ENCODE measurements around the gene DUSP15.

DUSP15 gene

DNA sequence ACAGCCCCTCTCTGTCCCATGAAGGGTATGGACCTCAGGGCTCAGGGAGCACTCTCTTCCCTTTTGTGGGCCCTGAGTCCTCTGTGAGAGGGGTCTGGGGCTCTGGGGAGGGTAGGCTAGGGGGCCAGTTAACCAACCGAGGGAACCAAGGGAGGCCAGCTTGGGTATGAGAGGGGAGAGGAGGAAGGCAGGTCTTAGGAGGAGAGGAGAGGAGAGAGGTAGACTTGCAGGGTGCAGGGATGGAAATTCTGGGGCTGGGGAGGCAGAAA, 720 bp downstream of the DUSP15 start:
- no peaks in the 10 kb centered on the region for H3F3A ChIP-seq (ENCODE audit: low read depth)
- H3K36me3 ChIP-seq (ENCODE audit: insufficient read depth, low read length), result no peaks in the 10 kb centered on the region
- H3K9ac ChIP-seq (ENCODE audit: low read depth, low read length, poor library complexity, severe bottlenecking), result no peak overlapping the region
- H3K27me3 ChIP-seq (ENCODE audit: insufficient read depth, low read length, poor library complexity, severe bottlenecking), result peaks cover 9% of the 10 kb centered on the region
- H3K9me2 ChIP-seq (replicated peaks; ENCODE audit: low read depth, low read length), result no peaks in the 10 kb centered on the region
- H3K79me2 ChIP-seq (ENCODE audit: insufficient read depth, low read length), result no peaks in the 10 kb centered on the region
- H3K4me3 ChIP-seq (ENCODE audit: low read length, poor library complexity, severe bottlenecking), result peak overlapping the region; percentile 69
- peak overlapping the region; percentile 87; the same call in 1 of the 2 replicates for H2AFZ ChIP-seq (ENCODE audit: low read length)
- peak overlapping the region; percentile 68 for H3K4me2 ChIP-seq (ENCODE audit: low read depth, low read length, poor library complexity, severe bottlenecking)
- no peaks in the 10 kb centered on the region for H4K20me1 ChIP-seq (ENCODE audit: insufficient read depth, low read length, poor library complexity, severe bottlenecking)
- TF ChIP-seq EZH2phosphoT487 (IDR thresholded peaks at IDR 0.05; ENCODE audit: borderline replicate concordance), result no peak
- peaks cover 11% of the 10 kb centered on the region for H3K4me1 ChIP-seq (ENCODE audit: insufficient read depth, low read length, poor library complexity, severe bottlenecking)
- no peaks in the 10 kb centered on the region for H3K9me3 ChIP-seq (ENCODE audit: insufficient read depth, low read depth, low read length)

DNA sequence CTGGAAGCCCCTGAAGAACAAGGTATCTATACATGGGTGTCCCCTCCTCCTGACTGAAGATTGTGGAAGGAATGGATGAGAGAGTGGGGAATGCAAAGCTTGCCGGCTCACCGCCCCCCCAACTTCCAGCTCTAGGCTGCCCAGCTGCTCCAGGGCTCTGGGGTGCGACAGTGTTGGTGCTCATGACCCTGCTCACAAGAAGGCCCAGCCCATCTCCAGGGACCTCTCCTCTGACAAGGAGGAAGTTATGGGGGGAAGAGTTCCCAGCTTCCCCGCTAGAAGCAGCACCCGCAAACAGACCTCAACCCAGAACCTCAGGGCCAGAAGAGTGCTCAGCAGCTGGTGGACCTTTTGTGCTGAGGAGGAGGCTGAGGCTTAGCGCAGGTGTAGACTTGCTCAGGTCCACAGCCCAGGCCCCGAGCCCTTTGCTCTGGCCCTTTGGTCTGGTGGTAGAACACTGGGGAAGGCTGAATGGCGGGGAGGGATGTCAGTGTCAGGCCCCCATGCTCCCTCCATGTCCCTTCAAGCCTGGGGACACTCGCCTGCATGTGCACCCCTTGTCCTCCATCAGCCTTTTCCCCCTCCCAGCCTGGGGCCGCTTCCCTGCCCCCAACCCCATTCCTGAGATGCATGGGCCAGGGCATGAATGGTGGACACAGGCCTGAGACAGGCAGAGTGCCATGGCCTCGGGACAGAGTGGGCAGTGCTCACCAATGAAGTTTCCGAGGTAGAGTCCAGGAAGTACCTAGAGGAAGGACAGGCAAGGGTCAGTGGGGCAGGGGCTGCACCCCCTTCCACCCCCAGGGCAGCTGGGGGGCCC, 1.3 kb downstream of the DUSP15 start:
- Histone ChIP-seq H3K4me1 (ENCODE audit: insufficient read depth, low read length, poor library complexity, severe bottlenecking) (peaks cover 11% of the 10 kb centered on the region), H2AFZ (ENCODE audit: low read length) (no peak overlapping the region), H3K4me3 (ENCODE audit: low read length, poor library complexity, severe bottlenecking) (no peak overlapping the region), H3K36me3 (ENCODE audit: insufficient read depth, low read length) (no peaks in the 10 kb centered on the region), H3K4me2 (ENCODE audit: low read depth, low read length, poor library complexity, severe bottlenecking) (peak overlapping the region; percentile 68), H3K27me3 (ENCODE audit: insufficient read depth, low read length, poor library complexity, severe bottlenecking) (peaks cover 9% of the 10 kb centered on the region), H3K79me2 (ENCODE audit: insufficient read depth, low read length) (no peaks in the 10 kb centered on the region), H3K9me3 (ENCODE audit: insufficient read depth, low read depth, low read length) (no peaks in the 10 kb centered on the region), H3K9ac (ENCODE audit: low read depth, low read length, poor library complexity, severe bottlenecking) (no peak overlapping the region), H3K9me2 (replicated peaks; ENCODE audit: low read depth, low read length) (no peaks in the 10 kb centered on the region), H4K20me1 (ENCODE audit: insufficient read depth, low read length, poor library complexity, severe bottlenecking) (no peaks in the 10 kb centered on the region), H3F3A (ENCODE audit: low read depth) (no peaks in the 10 kb centered on the region)
- TF ChIP-seq, protein P1, sequence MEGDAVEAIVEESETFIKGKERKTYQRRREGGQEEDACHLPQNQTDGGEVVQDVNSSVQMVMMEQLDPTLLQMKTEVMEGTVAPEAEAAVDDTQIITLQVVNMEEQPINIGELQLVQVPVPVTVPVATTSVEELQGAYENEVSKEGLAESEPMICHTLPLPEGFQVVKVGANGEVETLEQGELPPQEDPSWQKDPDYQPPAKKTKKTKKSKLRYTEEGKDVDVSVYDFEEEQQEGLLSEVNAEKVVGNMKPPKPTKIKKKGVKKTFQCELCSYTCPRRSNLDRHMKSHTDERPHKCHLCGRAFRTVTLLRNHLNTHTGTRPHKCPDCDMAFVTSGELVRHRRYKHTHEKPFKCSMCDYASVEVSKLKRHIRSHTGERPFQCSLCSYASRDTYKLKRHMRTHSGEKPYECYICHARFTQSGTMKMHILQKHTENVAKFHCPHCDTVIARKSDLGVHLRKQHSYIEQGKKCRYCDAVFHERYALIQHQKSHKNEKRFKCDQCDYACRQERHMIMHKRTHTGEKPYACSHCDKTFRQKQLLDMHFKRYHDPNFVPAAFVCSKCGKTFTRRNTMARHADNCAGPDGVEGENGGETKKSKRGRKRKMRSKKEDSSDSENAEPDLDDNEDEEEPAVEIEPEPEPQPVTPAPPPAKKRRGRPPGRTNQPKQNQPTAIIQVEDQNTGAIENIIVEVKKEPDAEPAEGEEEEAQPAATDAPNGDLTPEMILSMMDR (conservative IDR thresholded peaks at IDR 0.05; ENCODE audit: low read length), result no peak
- no peak for TF ChIP-seq EZH2phosphoT487 (IDR thresholded peaks at IDR 0.05; ENCODE audit: borderline replicate concordance)

DNA sequence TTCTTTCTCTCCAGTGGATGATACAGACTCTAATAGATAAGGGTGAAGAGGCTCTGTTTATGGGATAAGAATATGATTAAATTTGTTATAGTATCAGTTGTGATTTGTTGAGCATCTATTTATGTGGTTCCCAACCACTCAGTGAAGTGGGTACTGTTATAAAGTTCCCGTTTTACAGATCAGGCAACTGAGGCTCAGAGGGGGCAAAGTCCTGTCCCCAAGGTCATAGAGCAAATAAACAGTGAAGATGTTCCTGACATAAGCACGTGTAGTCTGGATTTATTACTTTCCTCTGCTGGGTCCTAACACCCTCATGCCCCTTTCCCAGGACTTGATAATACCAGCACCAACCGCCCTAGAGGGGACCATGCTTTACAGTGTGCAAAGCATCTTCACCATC, 4.1 kb downstream of the DUSP15 start:
- H3K4me1 ChIP-seq (ENCODE audit: insufficient read depth, low read length, poor library complexity, severe bottlenecking), result peaks cover 19% of the 10 kb centered on the region
- no peaks in the 10 kb centered on the region for H3K36me3 ChIP-seq (ENCODE audit: insufficient read depth, low read length)
- H3K4me2 ChIP-seq (ENCODE audit: low read depth, low read length, poor library complexity, severe bottlenecking), result no peak overlapping the region
- TF ChIP-seq EZH2phosphoT487 (IDR thresholded peaks at IDR 0.05; ENCODE audit: borderline replicate concordance), result no peak
- TF ChIP-seq, protein P1 (conservative IDR thresholded peaks at IDR 0.05; ENCODE audit: low read length), result no peak
- H3F3A ChIP-seq (ENCODE audit: low read depth), result no peaks in the 10 kb centered on the region
- no peak overlapping the region for H2AFZ ChIP-seq (ENCODE audit: low read length)
- no peak overlapping the region for H3K4me3 ChIP-seq (ENCODE audit: low read length, poor library complexity, severe bottlenecking)
- no peaks in the 10 kb centered on the region for H3K79me2 ChIP-seq (ENCODE audit: insufficient read depth, low read length)
- H3K9me3 ChIP-seq (ENCODE audit: insufficient read depth, low read depth, low read length), result no peaks in the 10 kb centered on the region
- no peak overlapping the region for H3K9ac ChIP-seq (ENCODE audit: low read depth, low read length, poor library complexity, severe bottlenecking)
- peaks cover 9% of the 10 kb centered on the region for H3K27me3 ChIP-seq (ENCODE audit: insufficient read depth, low read length, poor library complexity, severe bottlenecking)
- no peaks in the 10 kb centered on the region for H4K20me1 ChIP-seq (ENCODE audit: insufficient read depth, low read length, poor library complexity, severe bottlenecking)
- H3K9me2 ChIP-seq (replicated peaks; ENCODE audit: low read depth, low read length), result no peaks in the 10 kb centered on the region

Data from Loucy (cell line).